WERI-Rb-1 (cell line): ENCODE data around the gene TENM4.

Experiments
- DNase-seq: peaks from one replicate; pipeline ENCODE4 v3.0.0-alpha.2; 2020
- H3K27ac ChIP-seq: fragments of 250-450 bp; sonication (Bioruptor Pico); 2 replicates; pipeline ENCODE4 v1.5.1; 2020; ENCODE audit warnings: mild to moderate bottlenecking, moderate library complexity
- H3K27me3 ChIP-seq: fragments of 250-450 bp; sonication (Bioruptor Pico); 2 replicates; pipeline ENCODE4 v1.5.1; 2021; ENCODE audit warnings: mild to moderate bottlenecking, low read depth, moderate library complexity; ENCODE audit not compliant: insufficient read depth, severe bottlenecking
- H3K36me3 ChIP-seq: fragments of 250-450 bp; sonication (Bioruptor Pico); 2 replicates; pipeline ENCODE4 v1.5.1; 2020; ENCODE audit warnings: mild to moderate bottlenecking, moderate library complexity
- H3K4me3 ChIP-seq: 2 replicates; pipeline ENCODE4 v1.5.1; 2011; ENCODE audit warnings: low read depth, mild to moderate bottlenecking, control low read depth, low read length
- H3K9me3 ChIP-seq: fragments of 250-450 bp; sonication (Bioruptor Pico); 2 replicates; pipeline ENCODE4 v1.5.1; 2021; ENCODE audit warnings: mild to moderate bottlenecking, moderate library complexity; ENCODE audit not compliant: severe bottlenecking
- TF ChIP-seq, protein P1 (sequence below): IDR thresholded peaks from 2 replicates; pipeline ENCODE4 v1.5.1; 2011; ENCODE audit warnings: low read depth, mild to moderate bottlenecking, control low read depth, inconsistent platforms, low read length

TENM4 gene

DNA sequence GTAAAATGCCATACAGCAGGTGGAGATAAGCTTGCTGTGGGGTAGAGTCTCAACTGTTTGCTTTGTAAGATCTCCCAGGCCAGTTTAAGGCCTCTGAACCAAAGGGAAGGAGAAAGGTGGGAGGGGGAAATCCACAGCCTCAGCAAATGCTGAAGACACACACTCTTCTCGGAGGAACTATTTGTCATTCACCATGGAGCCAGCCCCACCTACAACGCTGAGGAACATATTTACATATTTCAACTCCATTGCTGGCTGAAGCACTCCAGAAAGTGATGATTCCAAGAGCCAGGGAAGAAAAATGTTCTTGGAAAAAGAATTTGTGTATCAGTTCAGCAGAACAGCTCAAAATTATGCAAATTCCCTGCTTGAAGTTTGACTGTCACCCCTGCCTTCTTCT lies 6.5 kb downstream of the TENM4 start:
- no peak overlapping the region for H3K4me3 ChIP-seq
- no peak for DNase-seq
- peaks cover 77% of the 10 kb centered on the region for H3K27me3 ChIP-seq

GRCh38 chr11:79432138-79432537 lies 8.7 kb downstream of the TENM4 start:
- DNase-seq: no peak
- Histone ChIP-seq H3K4me3 (no peak overlapping the region), H3K9me3 (no peaks in the 10 kb centered on the region), H3K27ac (no peak overlapping the region), H3K36me3 (no peaks in the 10 kb centered on the region), H3K27me3 (peaks cover 56% of the 10 kb centered on the region)
- TF ChIP-seq, protein P1, sequence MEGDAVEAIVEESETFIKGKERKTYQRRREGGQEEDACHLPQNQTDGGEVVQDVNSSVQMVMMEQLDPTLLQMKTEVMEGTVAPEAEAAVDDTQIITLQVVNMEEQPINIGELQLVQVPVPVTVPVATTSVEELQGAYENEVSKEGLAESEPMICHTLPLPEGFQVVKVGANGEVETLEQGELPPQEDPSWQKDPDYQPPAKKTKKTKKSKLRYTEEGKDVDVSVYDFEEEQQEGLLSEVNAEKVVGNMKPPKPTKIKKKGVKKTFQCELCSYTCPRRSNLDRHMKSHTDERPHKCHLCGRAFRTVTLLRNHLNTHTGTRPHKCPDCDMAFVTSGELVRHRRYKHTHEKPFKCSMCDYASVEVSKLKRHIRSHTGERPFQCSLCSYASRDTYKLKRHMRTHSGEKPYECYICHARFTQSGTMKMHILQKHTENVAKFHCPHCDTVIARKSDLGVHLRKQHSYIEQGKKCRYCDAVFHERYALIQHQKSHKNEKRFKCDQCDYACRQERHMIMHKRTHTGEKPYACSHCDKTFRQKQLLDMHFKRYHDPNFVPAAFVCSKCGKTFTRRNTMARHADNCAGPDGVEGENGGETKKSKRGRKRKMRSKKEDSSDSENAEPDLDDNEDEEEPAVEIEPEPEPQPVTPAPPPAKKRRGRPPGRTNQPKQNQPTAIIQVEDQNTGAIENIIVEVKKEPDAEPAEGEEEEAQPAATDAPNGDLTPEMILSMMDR: no peak

More for the DNA sequence above, 6.5 kb downstream of the TENM4 start:
- TF ChIP-seq, protein P1: no peak
- no peaks in the 10 kb centered on the region for H3K36me3 ChIP-seq
- H3K9me3 ChIP-seq: no peaks in the 10 kb centered on the region
- no peak overlapping the region for H3K27ac ChIP-seq

GRCh38 chr11:79431535-79431934 lies 9.3 kb downstream of the TENM4 start:
- H3K9me3 ChIP-seq: no peaks in the 10 kb centered on the region
- H3K27me3 ChIP-seq: peaks cover 50% of the 10 kb centered on the region
- no peak overlapping the region for H3K27ac ChIP-seq
- DNase-seq: no peak
- no peaks in the 10 kb centered on the region for H3K36me3 ChIP-seq
- no peak overlapping the region for H3K4me3 ChIP-seq
- TF ChIP-seq, protein P1: no peak

GRCh38 chr11:79430280-79430679 lies 10.6 kb downstream of the TENM4 start:
- H3K9me3 ChIP-seq: no peaks in the 10 kb centered on the region
- TF ChIP-seq, protein P1: no peak
- H3K27ac ChIP-seq: no peak overlapping the region
- no peak for DNase-seq
- no peaks in the 10 kb centered on the region for H3K36me3 ChIP-seq
- peaks cover 41% of the 10 kb centered on the region for H3K27me3 ChIP-seq
- no peak overlapping the region for H3K4me3 ChIP-seq

DNA sequence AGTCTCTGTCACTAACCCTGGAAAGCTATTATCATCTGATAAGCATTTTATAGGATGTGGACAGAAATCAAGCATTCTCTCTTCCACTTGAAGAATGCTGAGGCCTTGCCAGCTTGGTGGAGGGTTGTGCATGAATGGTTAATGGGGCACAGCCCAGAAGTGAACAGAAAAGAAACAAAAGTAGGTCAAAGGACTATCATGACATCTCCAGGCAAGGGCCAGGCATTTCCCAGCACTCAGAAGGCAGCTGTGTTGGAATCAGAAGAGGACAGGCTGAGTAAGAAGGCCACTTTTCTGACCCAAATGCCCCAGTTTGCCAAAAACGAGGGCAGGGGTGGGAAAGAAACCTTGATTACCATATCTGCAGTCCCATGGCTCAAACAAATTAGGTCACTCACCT lies 12.4 kb downstream of the TENM4 start:
- no peaks in the 10 kb centered on the region for H3K9me3 ChIP-seq
- H3K36me3 ChIP-seq: no peaks in the 10 kb centered on the region
- no peak overlapping the region for H3K27ac ChIP-seq
- DNase-seq: no peak
- peaks cover 35% of the 10 kb centered on the region for H3K27me3 ChIP-seq
- H3K4me3 ChIP-seq: no peak overlapping the region
- TF ChIP-seq, protein P1: no peak

DNA sequence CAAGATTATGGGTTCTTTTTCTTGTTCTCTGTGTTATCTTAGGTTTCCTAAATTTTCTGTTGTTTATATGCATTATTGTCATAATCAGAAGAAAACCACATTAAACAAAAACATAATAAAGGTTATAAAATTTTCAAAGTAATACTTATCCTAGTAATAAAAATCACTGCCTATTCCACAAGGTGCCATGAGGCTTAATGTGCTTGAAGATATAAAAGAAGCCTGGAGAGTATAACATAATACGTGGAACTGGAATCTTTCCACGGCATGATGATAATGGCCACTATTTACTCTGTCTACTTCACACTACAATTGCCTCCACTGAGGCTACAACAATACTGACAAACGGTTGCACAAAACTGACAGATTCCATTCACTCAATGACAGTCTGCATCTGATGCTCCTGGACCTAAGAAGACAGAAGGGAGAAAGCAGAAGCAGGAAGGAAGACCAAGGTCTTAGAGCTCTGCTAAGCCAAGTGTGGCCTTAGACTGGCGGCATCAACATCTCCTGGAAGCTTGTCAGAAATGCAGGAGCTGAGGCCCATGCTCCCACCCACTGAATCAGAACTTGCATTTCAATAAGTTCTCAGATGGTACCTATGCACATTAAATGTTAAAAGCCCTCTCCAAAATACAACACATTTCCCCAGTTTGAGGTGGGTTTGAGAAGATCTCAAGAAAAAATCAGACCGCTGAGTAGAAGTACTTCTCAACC lies 13.1 kb downstream of the TENM4 start:
- no peaks in the 10 kb centered on the region for H3K36me3 ChIP-seq
- no peaks in the 10 kb centered on the region for H3K9me3 ChIP-seq
- DNase-seq: no peak
- H3K27me3 ChIP-seq: peaks cover 30% of the 10 kb centered on the region
- TF ChIP-seq, protein P1: no peak
- no peak overlapping the region for H3K27ac ChIP-seq
- no peak overlapping the region for H3K4me3 ChIP-seq
